KMS-11 (cell line): ENCODE measurements around the gene NDRG4.

Experiments used
- H2AFZ ChIP-seq: fragments of 200-600 bp; sonication (generic); 2 replicates; pipeline ENCODE4 v1.6.1; 2016; ENCODE audit warnings: antibody characterized with exemption, mixed run types, low read depth
- H3K27ac ChIP-seq: fragments of 200-600 bp; sonication (generic); 2 replicates; pipeline ENCODE4 v1.6.1; 2016; ENCODE audit warnings: mild to moderate bottlenecking, mixed run types
- H3K27me3 ChIP-seq: fragments of 200-600 bp; sonication (generic); 2 replicates; pipeline ENCODE4 v1.6.1; 2017; ENCODE audit warnings: mild to moderate bottlenecking, low read depth, mixed run types, moderate library complexity; ENCODE audit not compliant: insufficient read depth
- H3K36me3 ChIP-seq: fragments of 200-600 bp; sonication (generic); 2 replicates; pipeline ENCODE4 v1.6.1; 2017; ENCODE audit warnings: mild to moderate bottlenecking, mixed run types; ENCODE audit not compliant: insufficient read depth
- H3K4me1 ChIP-seq: fragments of 200-600 bp; sonication (generic); 2 replicates; pipeline ENCODE4 v1.6.1; 2016; ENCODE audit warnings: mild to moderate bottlenecking, low read depth, mixed run types; ENCODE audit not compliant: poor library complexity, severe bottlenecking
- H3K4me2 ChIP-seq: fragments of 200-600 bp; sonication (generic); 2 replicates; pipeline ENCODE4 v1.7.0; 2016; ENCODE audit warnings: mild to moderate bottlenecking, mixed run types
- H3K4me3 ChIP-seq: fragments of 200-600 bp; sonication (generic); IDR thresholded peaks from 2 replicates; pipeline ENCODE4 v1.6.1; 2017; ENCODE audit warnings: low read depth, low read length, mixed read lengths; ENCODE audit not compliant: insufficient read depth
- H3K79me2 ChIP-seq: fragments of 200-600 bp; sonication (generic); 2 replicates; pipeline ENCODE4 v1.6.1; 2016; ENCODE audit warnings: low read depth, mixed run types; ENCODE audit not compliant: insufficient read depth
- H3K9ac ChIP-seq: fragments of 200-600 bp; sonication (generic); 2 replicates; pipeline ENCODE4 v1.6.1; 2016; ENCODE audit warnings: mild to moderate bottlenecking, mixed run types
- H4K20me1 ChIP-seq: fragments of 200-600 bp; sonication (generic); 2 replicates; pipeline ENCODE4 v1.6.1; 2016; ENCODE audit warnings: mild to moderate bottlenecking, mixed run types; ENCODE audit not compliant: insufficient read depth
- CTCF ChIP-seq: fragments of 200-600 bp; sonication (generic); conservative IDR thresholded peaks from 2 replicates; pipeline ENCODE4 v1.6.1; 2017; ENCODE audit warnings: low read depth, mild to moderate bottlenecking, antibody characterized with exemption, low read length, moderate library complexity, mixed read lengths

NDRG4 gene

GRCh38 chr16:58510776-58511628 is 11.1 kb downstream of the NDRG4 start:
- H3K9ac ChIP-seq: no peak overlapping the region

GRCh38 chr16:58511933-58512815 is 12.2 kb downstream of the NDRG4 start:
- H3K27ac ChIP-seq: no peak overlapping the region
- H3K4me2 ChIP-seq: no peak overlapping the region
- H3K4me3 ChIP-seq: no peak overlapping the region
- no peaks in the 10 kb centered on the region for H3K36me3 ChIP-seq
- TF ChIP-seq CTCF: peak; percentile 83
- no peaks in the 10 kb centered on the region for H4K20me1 ChIP-seq
- no peak overlapping the region for H3K9ac ChIP-seq
- peaks cover 27% of the 10 kb centered on the region for H3K4me1 ChIP-seq
- peaks cover 22% of the 10 kb centered on the region for H3K79me2 ChIP-seq
- H2AFZ ChIP-seq: no peak overlapping the region
- no peaks in the 10 kb centered on the region for H3K27me3 ChIP-seq

More at GRCh38 chr16:58510776-58511628, 11.1 kb downstream of the NDRG4 start:
- H3K27me3 ChIP-seq: no peaks in the 10 kb centered on the region
- TF ChIP-seq CTCF: no peak
- no peaks in the 10 kb centered on the region for H3K36me3 ChIP-seq
- no peaks in the 10 kb centered on the region for H4K20me1 ChIP-seq
- no peak overlapping the region for H2AFZ ChIP-seq
- H3K79me2 ChIP-seq: peaks cover 15% of the 10 kb centered on the region
- no peak overlapping the region for H3K27ac ChIP-seq
- H3K4me2 ChIP-seq: no peak overlapping the region
- peaks cover 18% of the 10 kb centered on the region for H3K4me1 ChIP-seq
- H3K4me3 ChIP-seq: no peak overlapping the region

- Histone ChIP-seq H3K4me2 (no peak overlapping the region), H3K79me2 (peaks cover 34% of the 10 kb centered on the region), H3K4me3 (no peak overlapping the region), H3K36me3 (peaks cover 3% of the 10 kb centered on the region; the same call in 1 of the 2 replicates), H3K27ac (no peak overlapping the region), H4K20me1 (no peaks in the 10 kb centered on the region), H2AFZ (no peak overlapping the region), H3K4me1 (peaks cover 43% of the 10 kb centered on the region), H3K27me3 (no peaks in the 10 kb centered on the region), H3K9ac (no peak overlapping the region)
- no peak for TF ChIP-seq CTCF
Measured at GRCh38 chr16:58513874-58514273, 13.9 kb downstream of the NDRG4 start.

- Histone ChIP-seq H3K4me1 (peaks cover 56% of the 10 kb centered on the region), H3K4me2 (peak within 1 kb of the TSS; percentile 63), H3K79me2 (peaks cover 34% of the 10 kb centered on the region), H2AFZ (peak within 1 kb of the TSS; percentile 41), H3K4me3 (no peak within 1 kb of the TSS), H3K36me3 (peaks cover 10% of the 10 kb centered on the region; the same call in 1 of the 2 replicates), H4K20me1 (no peaks in the 10 kb centered on the region), H3K9ac (peak within 1 kb of the TSS; percentile 70), H3K27me3 (no peaks in the 10 kb centered on the region), H3K27ac (peak within 1 kb of the TSS; percentile 58)
- no peak for TF ChIP-seq CTCF
Measured at GRCh38 chr16:58515125-58515870, 15.4 kb downstream of the NDRG4 start, which contains the start of gene SETD6. TSS of gene SETD6 (plus strand) at chr16:58515517. CDS start at chr16:58515538, 21 bp downstream.
